Measurements from ENCODE around the gene NME7. TPM values are rescaled to one million over a fixed set of nuclear protein-coding genes. Genes with fewer than 3 reads are reported as not detected.
A peak's percentile ranks its signal among the peaks of the same experiment; 100 is the strongest.

The NME7 gene
- total RNA-seq, 1 experiment from 2014 or later: 34.2 TPM

DNA sequence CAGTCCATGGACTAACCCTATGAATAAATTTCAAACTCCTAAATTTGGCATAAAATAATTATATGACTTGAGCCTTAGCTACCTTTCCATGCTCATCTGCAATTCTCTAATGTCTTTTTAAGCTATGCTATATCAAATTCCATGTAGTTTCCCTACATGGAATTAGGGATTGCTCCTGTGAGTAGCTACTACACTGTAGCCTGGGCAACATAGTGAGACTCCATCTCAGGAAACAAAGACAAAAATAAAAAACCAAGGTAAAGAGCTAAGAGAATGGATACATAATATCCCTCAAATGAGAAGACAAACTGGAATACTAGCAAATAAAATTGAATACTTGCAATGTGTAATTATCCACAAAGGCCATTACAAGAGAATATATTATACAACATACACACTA, 223.6 kb downstream of the NME7 start:
- DNase-seq (ENCODE audit: low spot score): no peak
- H3K4me3 ChIP-seq (ENCODE audit: low read depth, low read length, poor library complexity, severe bottlenecking): no peak overlapping the region
- ChIA-PET POLR2A (ENCODE audit: low non-redundant PET) (no interaction called here), CTCF (interaction anchor here (0.6 kb wide), 1 partner anchor 9 kb away, joined by 3 read pairs; no protein-coding TSS in a partner anchor)
- H3K36me3 ChIP-seq (ENCODE audit: insufficient read depth, low read length, poor library complexity, severe bottlenecking): no peaks in the 10 kb centered on the region
- no peaks in the 10 kb centered on the region for H3K9me3 ChIP-seq (ENCODE audit: low read depth, low read length, poor library complexity, severe bottlenecking)
- TF ChIP-seq, protein P1, sequence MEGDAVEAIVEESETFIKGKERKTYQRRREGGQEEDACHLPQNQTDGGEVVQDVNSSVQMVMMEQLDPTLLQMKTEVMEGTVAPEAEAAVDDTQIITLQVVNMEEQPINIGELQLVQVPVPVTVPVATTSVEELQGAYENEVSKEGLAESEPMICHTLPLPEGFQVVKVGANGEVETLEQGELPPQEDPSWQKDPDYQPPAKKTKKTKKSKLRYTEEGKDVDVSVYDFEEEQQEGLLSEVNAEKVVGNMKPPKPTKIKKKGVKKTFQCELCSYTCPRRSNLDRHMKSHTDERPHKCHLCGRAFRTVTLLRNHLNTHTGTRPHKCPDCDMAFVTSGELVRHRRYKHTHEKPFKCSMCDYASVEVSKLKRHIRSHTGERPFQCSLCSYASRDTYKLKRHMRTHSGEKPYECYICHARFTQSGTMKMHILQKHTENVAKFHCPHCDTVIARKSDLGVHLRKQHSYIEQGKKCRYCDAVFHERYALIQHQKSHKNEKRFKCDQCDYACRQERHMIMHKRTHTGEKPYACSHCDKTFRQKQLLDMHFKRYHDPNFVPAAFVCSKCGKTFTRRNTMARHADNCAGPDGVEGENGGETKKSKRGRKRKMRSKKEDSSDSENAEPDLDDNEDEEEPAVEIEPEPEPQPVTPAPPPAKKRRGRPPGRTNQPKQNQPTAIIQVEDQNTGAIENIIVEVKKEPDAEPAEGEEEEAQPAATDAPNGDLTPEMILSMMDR (conservative IDR thresholded peaks at IDR 0.05; ENCODE audit: low read depth, low read length): no peak
- no peak for TF ChIP-seq EZH2 (IDR thresholded peaks at IDR 0.05; ENCODE audit: borderline replicate concordance, low read depth, low read length, poor library complexity, severe bottlenecking)
- intact Hi-C loops (cut with micrococcal nuclease; ENCODE audit: unreplicated experiment): no loop called here
- no TSS peak for BruUV-seq (replicated peaks)
- H3K27ac ChIP-seq (ENCODE audit: low read depth, low read length, poor library complexity, severe bottlenecking): no peak overlapping the region
- H3K27me3 ChIP-seq (replicated peaks; ENCODE audit: insufficient read depth, low read depth, low read length, poor library complexity): no peaks in the 10 kb centered on the region
- H3K4me1 ChIP-seq (ENCODE audit: insufficient read depth, low read length, poor library complexity, severe bottlenecking): peaks cover 11% of the 10 kb centered on the region

DNA sequence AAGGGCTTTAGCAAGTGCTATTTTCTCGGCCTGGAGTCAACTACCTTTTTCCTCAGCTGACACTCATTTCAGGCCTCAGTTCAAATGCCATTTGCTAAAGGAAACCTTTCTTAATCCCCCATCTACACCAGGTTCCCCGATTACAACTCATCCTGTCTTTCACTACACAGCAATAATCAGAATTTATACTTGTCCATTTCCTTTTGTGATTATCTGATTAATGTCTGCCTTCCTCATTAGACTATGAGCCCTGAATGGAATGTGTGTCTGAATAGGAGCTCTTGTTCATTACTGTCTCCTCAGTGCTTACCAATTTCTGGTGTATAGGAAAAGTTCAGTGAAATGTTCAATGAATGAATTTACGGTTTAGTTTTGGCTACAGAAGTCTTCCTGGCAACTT, 224.3 kb downstream of the NME7 start:
- DNase-seq (ENCODE audit: low spot score): peak; percentile 53
- TF ChIP-seq EZH2 (IDR thresholded peaks at IDR 0.05; ENCODE audit: borderline replicate concordance, low read depth, low read length, poor library complexity, severe bottlenecking): no peak
- TF ChIP-seq, protein P1 (conservative IDR thresholded peaks at IDR 0.05; ENCODE audit: low read depth, low read length): no peak
- no peak overlapping the region for H3K27ac ChIP-seq (ENCODE audit: low read depth, low read length, poor library complexity, severe bottlenecking)
- POLR2A ChIA-PET (ENCODE audit: low non-redundant PET): no interaction called here
- intact Hi-C loops (cut with micrococcal nuclease; ENCODE audit: unreplicated experiment): no loop called here
- no peaks in the 10 kb centered on the region for H3K9me3 ChIP-seq (ENCODE audit: low read depth, low read length, poor library complexity, severe bottlenecking)
- no peaks in the 10 kb centered on the region for H3K36me3 ChIP-seq (ENCODE audit: insufficient read depth, low read length, poor library complexity, severe bottlenecking)
- no peak overlapping the region for H3K4me3 ChIP-seq (ENCODE audit: low read depth, low read length, poor library complexity, severe bottlenecking)
- H3K4me1 ChIP-seq (ENCODE audit: insufficient read depth, low read length, poor library complexity, severe bottlenecking): peaks cover 11% of the 10 kb centered on the region
- H3K27me3 ChIP-seq (replicated peaks; ENCODE audit: insufficient read depth, low read depth, low read length, poor library complexity): no peaks in the 10 kb centered on the region
- CTCF ChIA-PET: no interaction called here
- no TSS peak for BruUV-seq (replicated peaks)

DNA sequence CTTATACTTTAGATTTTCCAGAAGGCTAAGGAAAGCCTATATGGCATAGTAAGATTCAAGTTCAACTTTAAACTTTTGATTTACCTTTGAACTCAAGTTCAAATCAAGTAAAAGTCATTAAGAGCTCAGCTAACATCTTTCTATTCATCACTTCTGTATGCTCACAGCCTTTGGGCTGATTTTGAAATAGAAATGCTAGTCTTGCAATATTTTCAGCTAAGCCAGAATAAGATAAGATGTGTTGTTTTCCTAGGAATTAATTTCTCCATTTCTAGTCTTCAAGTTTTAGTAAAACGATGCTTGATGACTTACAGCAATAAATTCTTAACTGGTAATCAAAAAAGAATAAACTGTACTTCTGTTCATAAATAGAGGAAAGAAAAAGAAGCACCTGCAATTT, 225.5 kb downstream of the NME7 start:
- DNase-seq (ENCODE audit: low spot score): no peak
- ChIA-PET POLR2A (ENCODE audit: low non-redundant PET) (no interaction called here), CTCF (no interaction called here)
- H3K4me1 ChIP-seq (ENCODE audit: insufficient read depth, low read length, poor library complexity, severe bottlenecking): peaks cover 11% of the 10 kb centered on the region
- H3K36me3 ChIP-seq (ENCODE audit: insufficient read depth, low read length, poor library complexity, severe bottlenecking): no peaks in the 10 kb centered on the region
- H3K9me3 ChIP-seq (ENCODE audit: low read depth, low read length, poor library complexity, severe bottlenecking): no peaks in the 10 kb centered on the region
- no peak overlapping the region for H3K27ac ChIP-seq (ENCODE audit: low read depth, low read length, poor library complexity, severe bottlenecking)
- no peak for TF ChIP-seq EZH2 (IDR thresholded peaks at IDR 0.05; ENCODE audit: borderline replicate concordance, low read depth, low read length, poor library complexity, severe bottlenecking)
- TF ChIP-seq, protein P1 (conservative IDR thresholded peaks at IDR 0.05; ENCODE audit: low read depth, low read length): no peak
- intact Hi-C loops (cut with micrococcal nuclease; ENCODE audit: unreplicated experiment): no loop called here
- no peak overlapping the region for H3K4me3 ChIP-seq (ENCODE audit: low read depth, low read length, poor library complexity, severe bottlenecking)
- no TSS peak for BruUV-seq (replicated peaks)
- no peaks in the 10 kb centered on the region for H3K27me3 ChIP-seq (replicated peaks; ENCODE audit: insufficient read depth, low read depth, low read length, poor library complexity)

Measured in A673 (cell line).